CMK (cell line): ENCODE data around the gene COPZ2.
"Not testable (repeated sequence)": the region's sequence is repeated elsewhere in the genome, so short reads cannot be mapped to it uniquely, and the experiment has no call there.

Source experiments
- DNase-seq: peaks from one replicate; pipeline ENCODE4 v3.0.0-alpha.2; 2010; ENCODE audit warnings: low read depth

The COPZ2 gene

DNA sequence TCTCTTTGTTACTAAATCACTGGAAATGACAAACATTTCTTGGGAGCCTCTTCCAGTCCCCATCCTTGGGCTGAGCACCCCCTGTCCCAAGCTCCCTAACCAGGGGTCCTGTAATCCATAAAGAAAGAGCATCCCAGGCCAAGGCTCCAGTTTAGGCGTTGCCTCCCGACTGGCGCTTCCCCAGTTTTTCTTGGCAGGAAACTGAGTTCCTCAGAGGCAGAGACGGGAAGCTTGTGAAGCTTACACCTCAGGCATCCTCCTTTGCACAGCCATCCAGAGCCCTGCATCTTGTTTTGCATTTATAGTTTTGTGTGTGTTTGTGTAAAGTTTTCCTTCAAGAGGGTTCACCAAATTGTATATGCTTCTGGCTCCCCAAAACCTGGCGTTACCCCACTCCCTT is 7.1 kb downstream of the COPZ2 start:
- no peak for DNase-seq

DNA sequence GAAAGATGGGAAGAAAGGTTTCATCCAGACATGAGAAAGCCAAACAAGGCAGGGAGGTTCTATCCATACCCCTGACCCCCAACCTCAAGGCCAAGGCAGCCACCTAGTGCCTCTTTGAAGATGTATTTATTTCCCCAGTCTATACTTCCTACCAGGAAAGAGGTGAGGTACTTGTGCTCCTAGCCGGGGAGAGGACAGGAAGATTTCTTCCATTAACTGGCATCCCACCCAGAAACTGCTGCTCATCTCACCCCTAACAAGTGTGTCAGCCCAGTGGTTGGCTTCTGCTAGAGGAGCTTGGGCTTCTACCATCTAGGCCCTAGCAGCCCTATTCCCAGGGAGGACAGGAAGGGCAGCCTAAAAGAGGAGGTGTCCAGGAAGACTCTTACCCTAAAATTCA is 8.9 kb downstream of the COPZ2 start:
- DNase-seq: no peak

DNA sequence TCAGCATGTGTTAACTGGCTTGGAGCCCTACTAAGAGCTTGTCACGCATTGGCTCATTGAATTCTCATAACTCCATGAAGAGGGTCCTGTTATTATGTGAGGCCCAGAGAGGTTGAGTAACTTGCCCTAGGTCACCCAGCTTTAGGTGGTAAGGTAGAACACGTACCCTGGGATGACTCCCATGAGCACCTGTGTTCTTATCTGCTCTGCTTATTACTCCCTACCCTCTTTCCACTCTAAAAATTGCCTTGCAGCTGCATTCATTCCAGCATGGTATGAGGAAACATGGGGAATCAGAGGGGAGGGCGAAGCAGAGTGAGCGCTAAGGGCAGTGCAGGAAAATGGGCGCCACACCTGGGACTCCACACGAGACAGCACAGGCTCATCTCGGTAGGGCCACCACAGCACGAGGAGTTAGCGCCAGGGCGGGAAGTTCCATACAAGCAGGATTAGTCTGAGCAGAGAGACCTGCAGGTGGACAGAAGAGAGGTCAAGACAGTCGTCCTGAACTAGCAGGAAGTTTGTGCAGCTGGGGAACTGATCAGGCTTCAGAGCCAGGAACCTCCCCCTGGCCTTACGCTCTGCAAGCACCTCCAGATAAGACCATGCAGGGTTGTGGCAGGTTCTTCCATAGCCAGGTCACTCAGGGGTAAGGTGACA is 10.1 kb downstream of the COPZ2 start:
- DNase-seq: no peak

DNA sequence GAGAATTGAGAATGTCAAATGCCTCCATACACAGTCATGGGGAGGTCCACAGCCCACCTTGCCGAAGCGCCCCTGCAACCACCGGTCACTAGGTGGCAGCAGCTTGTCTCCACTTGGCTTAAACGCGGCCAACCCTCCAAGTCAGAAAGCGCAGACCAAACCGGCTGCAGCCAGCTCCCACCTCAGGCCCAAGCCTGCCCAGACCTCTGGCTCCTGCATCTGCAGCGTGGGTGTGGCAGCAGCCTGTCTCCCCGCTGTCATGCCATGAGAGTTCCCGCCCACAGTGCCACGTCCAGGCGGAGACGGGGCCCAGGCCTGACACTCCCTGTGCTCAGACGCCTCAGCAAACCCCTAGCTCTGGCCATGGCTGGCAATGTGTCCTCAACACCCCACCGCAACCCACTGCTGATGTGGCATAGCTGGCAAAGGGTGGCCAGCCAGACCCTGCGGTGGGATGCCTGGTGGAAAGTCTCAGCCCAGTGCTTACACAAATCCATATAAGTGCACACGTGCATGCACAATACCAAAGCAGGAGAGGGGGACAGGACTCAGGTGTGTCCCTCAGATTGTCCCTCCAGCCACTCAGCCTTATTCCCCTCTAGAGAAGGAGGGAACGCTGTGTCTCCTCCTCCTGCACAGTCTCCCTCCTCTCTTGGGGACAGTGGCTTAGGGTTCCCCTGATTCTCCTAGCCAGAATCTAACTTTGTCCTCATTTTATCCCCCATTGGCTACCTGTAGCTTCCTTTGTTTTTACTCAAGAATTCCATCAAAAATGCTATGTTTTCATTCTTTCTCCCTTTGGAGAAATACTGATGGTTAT is 10.9 kb downstream of the COPZ2 start:
- peak; percentile 86 for DNase-seq

DNA sequence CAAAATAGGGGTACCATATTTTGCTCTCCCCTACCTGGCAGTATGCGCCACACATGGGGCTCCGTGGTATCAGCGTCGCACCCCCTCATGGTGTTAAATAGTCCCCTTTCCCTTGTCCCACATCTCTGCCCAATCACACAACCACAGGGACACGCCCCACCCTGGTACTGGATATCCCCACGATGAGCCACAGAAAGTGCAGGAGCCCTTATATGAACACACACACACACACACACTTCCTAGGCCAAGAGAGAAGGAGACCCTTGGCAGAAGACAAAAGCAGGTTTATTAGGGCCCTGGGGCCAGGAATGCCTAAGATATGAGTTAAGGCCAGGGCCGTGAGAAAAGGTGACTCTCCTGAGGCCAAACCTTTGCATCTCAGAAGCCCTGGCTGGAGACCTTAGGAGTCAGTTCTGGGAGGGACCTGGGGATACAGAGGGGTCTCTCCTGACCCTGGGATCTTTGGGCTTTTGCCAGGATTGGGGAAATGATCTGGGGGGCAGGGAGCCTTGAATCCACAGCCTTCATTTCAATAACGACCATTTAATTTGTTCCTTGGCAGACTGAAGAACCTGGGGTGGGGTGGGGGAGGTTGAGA is 11.6 kb downstream of the COPZ2 start:
- DNase-seq: no peak

DNA sequence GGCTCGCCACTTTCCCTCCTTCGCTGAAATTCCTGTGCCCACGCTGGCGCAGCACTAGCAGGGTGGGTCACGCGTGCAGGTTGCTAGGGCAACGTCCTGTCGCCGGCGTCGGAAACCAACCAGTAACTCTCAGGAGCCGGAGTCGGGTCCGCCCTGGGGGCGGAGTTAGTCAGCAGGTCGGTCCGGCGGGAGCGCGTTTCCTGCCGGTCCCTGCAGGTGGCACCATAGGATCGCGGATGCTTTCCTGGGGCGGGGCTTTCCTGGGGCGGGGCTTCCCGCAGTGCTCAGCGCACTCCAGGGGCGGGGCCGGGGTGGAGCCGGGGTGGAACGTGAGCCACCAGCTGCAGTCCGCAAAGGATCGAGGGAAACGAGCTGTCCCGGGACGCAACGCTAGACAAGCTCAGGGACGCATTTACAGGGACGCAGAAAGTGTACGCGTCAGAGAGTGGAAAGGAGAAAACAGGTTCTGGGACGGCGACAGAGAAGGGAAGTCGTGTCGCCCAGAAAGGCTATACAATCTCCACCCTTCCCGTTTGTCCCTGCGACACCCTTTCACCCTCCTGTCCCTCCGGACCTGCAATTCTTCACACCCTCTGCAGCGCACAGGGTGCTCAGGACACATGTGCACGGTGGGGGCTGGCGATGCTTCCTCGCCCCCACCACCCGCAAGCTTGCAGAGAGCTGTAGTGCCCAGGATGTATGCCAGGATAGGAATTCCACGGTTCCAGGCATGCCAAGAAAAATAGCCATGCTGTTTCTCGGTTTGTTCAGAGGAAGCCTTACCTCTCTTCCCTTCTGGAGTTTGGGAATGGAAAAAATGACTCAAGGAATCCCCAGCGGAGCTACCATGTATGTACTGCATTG is 12.3 kb downstream of the COPZ2 start:
- DNase-seq: peak; percentile 90

DNA sequence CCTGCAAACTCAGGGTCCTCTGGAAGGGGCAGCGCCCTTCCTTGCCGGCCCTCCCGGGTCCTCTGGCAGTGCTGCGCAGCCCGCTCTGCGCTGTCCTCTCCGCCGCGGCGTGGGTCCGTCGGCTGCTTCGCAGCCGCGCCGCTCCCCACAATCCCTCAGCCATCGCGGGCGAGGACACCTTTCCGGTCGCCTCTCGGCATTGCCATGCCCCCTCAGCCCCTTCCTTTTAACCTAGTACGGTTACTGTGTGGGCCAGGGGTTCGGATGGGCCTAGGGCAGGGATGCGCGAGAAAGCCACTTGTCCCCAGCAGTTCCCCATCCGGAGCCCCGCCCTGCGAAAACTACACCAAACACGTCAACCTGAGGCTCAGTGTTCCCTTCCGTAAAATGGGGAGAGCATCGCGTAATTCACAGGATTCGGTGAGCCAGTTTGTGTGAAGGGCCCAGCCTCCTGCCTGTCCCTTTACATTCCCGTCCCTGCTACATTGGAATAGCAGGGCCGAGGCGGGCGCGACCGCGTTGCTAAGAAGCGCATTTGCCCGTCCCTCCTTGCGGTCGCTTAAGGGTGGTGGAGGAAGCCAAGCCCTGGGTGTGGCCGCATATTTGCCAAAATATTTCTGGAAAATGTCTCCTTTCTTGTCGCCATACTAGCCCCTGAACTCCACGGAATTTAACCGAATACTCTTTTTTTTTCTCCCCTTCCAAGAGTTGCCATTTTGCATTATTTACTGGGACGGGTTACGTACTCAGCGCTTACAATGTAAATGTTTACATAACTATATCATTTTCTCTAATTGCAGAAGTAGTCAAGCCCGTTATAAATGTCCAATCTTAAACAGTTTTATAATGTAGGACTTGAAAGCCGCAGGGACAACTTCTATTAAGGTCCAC is 13.2 kb downstream of the COPZ2 start:
- no peak for DNase-seq

DNA sequence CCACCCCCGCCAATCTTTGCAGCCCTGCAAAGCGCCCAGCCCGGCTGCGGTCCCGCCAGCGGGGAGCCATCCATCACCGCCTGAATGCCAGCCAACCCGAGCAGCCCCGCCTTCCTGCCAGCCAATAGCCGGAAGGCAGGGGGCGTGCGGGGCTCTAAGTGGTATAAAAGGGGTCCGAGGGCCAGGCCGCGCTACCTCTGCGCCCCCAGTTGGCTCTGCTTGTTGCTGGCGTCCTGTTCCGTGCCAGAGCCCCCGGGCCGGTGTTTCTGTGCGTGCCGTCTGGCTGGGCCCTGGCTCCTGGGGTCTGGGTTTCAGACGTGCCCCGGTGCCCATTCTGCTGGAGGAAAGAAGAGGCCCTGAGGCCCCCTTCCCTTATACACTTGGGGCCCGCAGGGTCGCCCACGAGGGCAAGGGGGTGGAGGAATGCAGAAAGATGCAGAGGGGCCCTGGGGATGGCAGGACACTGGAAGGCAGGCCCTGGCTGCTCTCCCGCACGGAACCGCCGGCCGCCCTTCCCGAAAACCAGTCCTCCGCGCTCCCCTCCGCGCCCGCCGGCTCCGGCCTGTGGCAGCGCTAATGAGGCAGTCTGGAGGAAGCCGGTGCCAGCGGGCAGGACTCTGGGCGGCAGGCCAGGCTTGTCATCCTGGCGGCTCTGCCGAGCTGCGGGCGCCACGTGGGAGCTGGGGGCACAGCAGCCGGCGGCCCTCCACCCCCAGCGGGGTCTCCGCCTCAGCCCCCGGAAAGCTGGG is 14.0 kb downstream of the COPZ2 start:
- no peak for DNase-seq

DNA sequence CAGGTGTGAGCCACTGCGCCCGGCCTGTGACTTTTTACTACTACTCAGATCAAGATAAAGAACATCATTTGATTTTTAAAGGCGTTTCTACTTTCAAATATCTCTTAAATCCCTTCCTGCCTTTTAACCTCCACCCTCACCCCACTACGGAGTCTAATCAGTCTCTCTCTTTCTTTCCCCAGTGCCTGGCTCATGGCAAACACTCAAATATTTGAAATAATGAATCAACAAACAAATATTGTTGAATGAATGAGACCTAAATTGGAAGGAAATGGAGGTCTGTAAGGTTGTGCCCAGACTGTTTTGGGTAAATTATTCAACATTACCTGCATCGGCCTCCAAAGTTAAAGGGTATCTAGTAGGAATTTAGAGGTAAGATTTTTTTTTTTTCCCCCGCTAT is 14.7 kb downstream of the COPZ2 start:
- no peak for DNase-seq

DNA sequence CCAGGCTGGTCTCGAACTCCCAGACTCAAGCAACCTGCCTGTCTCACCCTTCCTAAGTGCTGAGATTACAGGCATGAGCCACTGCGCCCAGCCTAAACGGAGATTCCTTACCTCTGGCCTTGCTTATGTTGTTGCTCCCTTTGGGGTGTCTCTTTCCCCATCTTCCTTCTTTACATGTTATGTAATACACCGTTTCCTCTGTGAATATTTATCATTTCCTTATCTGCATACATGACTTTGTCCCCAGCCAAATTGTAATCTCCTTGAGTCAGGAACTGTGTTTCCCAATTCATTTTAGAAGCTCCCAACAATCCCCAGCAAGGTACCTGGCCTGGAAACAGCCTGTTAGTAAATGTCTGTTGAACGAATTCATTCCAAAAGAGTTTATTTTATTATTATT is 15.7 kb downstream of the COPZ2 start:
- no peak for DNase-seq

DNA sequence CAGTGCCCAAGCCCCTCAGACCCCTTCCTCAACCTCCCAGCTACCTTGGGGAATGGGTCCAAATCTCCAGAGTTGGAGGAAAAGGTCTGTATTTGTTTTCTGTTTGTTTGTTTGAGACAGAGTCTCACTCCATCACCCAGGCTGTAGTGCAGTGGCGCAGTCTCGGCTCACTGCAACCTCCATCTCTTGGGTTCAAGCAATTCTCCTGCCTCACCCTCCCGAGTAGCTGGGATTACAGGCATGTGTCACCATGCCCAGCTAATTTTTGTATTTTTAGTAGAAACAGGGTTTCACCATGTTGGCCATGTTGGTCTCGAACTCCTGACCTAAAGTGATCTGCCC is 19.8 kb downstream of the COPZ2 start:
- not testable (repeated sequence) for DNase-seq

DNA sequence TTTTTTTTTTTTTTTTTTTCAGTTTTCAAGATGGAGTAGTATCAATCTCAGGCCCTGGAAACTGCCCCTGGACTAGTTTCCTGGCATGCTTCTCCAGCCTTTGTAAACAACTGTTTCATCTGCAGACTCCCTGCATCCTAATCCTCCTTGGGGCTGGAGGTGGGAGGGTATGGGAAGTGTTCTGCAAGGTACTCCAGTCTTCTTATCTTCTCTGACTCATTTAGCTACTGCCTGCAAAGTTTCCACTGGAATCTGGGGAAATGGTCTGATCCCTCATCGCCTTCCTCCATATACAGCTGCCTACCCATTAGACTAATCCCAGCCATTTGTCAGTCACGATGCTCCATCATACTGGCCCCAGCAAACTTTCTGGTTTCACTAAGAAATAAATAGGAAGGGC is 21.5 kb downstream of the COPZ2 start:
- DNase-seq: no peak

DNA sequence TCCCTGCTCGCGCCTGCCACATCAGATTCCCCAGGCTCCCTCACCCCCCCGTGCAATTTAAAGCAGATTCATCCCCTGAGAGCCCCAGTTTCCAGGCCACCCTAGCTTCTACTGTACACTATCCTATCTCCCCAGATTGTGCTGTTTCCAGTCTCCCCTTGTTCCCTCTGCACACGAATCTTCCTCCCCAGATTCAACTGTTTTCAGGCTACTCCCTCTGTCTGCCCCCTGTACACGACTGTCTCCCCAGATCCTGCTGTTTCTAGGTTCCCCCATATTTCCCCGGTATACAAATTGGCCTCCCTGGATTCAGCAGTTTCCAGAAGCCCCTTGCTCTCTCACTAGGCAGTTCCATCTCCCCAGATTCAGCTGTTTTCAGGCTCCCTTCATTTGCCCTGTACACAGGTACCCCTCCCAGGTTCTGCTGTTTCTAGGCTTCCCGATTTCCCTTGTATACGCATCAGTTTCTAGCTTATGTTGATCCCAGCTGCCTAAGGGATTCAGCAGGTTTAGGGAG is 22.9 kb downstream of the COPZ2 start:
- no peak for DNase-seq

DNA sequence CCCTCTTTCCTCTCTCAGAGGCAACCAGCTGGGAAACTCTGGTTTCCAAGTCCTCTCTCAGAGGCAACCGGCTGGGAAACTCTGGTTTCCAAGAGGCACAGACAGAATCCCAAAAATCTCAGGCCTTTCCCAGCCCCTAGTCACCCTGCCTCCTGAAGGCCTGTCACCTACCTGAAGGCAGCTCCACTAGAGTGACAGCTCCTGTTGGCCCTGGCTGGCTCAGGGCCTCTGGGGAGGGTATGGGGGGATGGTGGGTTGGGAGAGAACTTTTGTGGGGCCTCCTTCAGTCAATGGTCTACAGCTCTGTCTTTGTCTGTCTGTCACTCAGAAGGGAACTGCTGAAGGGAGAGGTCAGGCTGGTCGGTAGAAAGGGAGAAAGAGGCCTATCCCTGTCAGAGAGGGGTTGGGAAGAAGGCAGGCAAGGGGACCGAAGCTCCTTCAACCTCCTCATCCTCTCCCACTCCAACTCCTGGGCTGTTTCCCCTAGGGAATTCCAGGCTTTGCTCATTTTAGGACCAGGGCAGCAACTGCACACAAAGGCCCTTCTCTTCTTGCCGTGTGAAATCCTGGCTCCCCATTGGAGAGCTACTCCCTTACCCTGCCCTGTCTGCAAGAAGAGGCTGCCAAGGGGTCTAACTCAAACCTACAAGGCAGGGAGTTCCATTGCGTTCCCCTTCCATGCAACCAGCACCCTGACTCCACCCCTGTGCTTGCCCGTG is 23.6 kb downstream of the COPZ2 start:
- no peak for DNase-seq

DNA sequence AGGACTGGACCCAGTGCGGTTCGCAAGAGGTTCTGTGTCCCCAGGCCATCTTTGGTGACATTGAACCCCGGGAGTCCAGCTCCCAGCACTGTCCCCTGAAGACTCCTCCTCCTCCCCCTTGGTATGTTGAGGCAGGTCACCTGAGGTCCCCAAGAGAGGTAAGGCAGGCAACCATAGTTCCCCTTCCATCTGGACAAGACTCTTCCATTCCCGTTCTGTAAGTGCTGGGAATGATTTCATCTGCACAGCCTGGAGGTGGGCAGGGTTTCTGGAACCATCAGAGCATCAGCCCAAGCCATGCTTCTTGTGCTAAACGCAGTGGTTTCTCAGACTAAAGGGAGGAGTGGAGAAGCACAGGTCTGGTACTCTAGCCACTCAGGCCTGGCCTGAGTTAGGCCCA is 24.9 kb downstream of the COPZ2 start:
- no peak for DNase-seq

DNA sequence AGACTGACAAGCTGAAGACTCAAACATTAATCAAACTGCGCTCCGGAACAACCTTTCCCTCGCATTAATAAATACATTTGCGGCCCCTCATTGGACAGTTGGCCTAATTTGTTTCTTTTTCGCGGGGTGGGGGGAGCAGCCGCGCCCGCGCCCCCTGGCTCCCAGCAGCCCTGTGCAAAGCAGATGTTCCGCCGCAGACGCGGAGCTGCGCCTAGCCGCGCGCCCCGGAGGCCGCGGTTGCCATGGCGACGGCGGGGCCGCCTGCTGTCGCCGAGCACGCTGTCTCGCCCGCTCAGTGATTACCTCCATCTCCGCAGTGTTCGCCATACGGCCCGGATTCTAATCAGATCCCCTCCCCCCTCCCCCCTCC is 25.5 kb downstream of the COPZ2 start:
- DNase-seq: no peak

DNA sequence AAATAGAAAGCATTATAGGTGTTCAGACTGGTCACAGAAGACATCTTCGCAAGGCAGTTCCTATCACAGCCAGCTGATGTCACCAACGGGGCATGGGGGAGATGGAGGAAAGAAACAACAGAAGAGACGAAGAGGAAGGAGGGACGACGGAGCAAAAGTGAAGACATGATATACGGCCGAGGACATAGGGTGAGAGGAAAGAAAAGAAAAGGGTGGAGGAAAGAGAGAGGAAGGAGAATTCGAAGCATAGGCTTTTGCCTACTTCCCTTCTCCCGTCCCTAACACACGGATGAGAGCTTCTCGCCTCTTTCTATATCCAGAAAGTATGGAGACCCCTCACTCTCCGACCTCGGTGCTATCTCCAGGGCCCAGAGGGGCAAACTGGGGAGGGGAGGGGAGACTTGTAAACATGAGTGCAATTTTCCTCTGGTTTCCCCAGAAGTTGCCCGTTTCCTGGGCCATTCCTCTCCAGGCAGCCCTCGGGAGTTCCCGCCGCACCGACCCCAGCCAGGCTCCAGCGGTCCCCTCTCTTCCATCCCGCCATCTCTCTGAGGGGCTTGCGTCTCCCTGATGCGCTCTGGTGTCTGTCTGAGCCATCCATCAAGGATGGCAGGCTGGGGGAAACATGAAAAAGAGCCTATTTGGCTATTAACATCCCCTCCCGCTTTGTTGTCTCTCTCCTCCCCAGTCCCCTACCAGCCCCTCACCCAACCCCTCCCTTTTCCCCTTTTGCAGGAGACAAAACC is 26.0 kb downstream of the COPZ2 start:
- no peak for DNase-seq

DNA sequence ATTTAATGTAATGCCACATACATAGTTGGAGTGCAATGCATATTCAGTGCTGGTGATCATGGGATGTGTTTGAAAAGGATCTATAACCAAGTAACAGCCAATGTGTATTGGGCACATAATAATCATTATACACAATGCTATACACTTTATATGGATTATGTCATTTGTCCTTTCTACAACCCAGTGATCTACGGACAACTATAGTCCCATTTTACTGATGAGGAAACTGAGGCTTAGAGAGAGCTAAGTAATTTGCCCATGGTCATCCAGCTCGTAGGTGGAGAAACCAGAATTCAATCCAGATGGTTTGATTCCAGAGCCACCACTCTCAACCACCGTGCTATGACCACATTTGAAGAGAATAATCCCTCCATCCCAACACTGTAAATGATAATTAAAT is 27.4 kb downstream of the COPZ2 start:
- DNase-seq: no peak
